Eye (tissue), 1 donor: ENCODE data around the gene STX12.
"Not testable (repeated sequence)": the region's sequence is repeated elsewhere in the genome, so short reads cannot be mapped to it uniquely, and the experiment has no call there.

ENCODE experiments used
- DNase-seq: peaks from one replicate; pipeline ENCODE4 v3.0.0-alpha.2; 2015

The STX12 gene

GRCh38 chr1:27772932-27773825 is at the start of gene STX12:
Gene STX12, plus strand, starts transcription at chr1:27773219. Its CDS starts 89 bp downstream, at chr1:27773308.
- DNase-seq = peak; percentile 99

DNA sequence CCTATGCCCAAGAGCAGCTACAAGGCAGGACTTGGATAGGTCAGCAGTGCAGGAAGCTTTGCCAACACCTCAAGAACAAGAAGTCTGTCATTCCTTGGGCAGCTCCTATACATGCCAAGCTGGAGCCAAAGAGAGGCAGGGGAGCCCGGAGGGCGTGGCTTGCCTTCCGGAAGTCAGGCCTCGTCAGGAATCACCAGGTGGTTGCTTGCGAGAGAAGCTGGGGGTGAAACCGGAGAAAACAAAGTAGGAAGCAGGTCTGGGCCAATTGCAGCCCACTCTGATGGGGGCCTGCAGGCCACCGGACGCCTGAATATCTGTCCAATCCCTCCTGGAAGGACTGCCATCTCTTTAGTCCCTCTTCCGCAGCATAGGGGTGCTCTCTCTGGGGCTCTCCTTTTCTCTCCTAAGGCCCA is 48.1 kb upstream of the STX12 start:
- no peak for DNase-seq

GRCh38 chr1:27725374-27726172 is 47.4 kb upstream of the STX12 start, which contains the start of gene FAM76A:
Gene FAM76A, plus strand, starts transcription at chr1:27725961. Its CDS starts 120 bp downstream, at chr1:27726081.
- DNase-seq = peak; percentile 100

DNA sequence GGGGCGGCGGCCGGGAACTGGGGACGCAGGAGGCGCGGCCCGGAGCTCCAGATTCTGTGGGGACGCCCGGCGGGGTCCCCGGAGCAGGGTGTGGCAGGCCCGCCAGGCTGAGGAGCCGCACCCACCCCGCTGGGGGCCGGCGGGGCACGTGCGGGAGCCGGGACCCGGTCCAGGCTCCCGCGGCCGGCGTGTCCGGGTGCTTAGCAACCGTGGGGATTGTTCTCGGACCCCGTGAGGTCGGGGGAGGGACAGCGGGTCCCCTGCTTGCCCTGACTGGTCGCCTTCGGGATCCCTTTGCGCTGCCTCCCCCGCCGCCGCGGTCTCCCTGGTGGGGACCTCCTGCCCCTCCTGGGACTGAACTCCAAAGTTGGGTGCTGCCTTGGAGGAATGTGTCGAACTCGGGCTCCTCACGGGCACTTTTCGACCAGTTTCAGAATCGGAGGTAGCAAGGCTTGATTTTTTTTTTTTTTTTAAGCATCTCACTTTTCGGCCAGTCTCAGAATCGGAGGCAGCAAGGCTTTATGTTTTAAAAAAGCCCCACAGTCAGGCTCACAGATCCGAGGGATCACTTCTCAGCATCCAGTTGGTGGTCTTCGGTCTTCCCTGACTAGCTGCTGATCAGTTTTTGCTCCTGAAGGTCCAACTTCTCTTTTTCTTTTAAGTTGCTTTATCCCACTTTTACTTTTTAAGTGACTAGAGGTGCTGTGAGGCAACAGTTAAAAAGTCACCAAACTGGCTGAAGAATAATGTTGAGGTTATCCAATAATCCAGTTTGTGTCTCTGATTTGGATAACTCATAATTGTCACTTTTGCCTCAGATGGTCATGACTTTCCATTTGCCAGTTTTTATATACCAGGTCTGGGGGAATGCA is 46.6 kb upstream of the STX12 start:
- DNase-seq = no peak

DNA sequence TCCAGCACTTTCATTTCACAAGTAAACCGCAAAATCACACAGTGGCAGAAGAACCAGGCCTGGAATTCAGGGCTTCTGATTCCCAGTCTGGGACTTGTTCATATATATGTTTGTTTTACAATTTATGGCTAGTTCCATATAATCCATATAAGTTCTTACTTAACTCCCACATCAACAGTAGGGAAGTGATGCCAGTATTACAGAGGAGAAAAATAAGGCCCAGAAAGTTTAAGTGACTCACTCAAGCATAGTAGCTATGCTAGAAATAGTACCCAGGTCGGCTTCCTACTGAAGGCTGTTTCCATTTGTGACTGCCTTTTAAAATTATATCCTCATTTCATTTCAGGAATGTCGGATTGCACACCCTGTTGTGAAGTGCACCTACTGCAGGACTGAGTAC is 45.9 kb upstream of the STX12 start:
- DNase-seq = no peak

GRCh38 chr1:27736252-27736651 is 36.8 kb upstream of the STX12 start:
- no peak for DNase-seq

DNA sequence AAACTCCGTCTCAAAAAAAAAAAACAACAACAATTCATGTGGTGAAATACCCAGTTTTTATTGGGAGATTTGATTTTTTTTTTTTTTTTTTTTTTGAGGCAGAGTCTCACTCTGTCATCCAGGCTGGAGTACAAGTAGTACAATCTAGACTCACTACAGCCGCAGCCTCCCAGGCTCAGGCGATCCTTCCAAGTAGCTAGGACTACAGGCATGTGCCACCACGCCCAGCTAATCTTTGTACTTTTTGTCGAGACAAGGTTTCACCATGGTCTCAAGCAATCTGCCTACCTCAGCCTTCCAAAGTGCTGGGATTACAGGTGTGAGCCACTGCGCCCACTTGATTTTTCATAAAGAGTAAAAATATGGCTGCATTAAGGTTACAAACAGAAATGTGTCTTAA is 31.9 kb upstream of the STX12 start:
- no peak for DNase-seq

DNA sequence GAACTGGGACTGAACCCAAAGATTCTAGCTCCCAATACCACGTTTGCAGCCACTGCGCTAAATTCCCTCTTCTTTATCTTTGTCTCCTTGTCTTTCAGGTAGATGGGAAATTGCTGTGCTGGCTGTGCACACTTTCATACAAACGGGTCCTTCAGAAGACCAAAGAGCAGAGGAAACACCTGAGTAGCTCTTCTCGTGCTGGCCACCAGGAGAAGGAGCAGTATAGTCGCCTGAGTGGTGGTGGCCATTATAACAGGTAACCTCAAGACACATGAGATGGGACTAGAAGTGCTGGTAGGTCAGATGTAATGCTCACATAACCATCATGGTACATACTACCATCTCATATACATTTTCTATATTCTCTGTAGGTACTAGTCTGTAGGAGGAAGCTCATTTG is 28.5 kb upstream of the STX12 start:
- no peak for DNase-seq

GRCh38 chr1:27745466-27745865 is 27.6 kb upstream of the STX12 start:
- no peak for DNase-seq

DNA sequence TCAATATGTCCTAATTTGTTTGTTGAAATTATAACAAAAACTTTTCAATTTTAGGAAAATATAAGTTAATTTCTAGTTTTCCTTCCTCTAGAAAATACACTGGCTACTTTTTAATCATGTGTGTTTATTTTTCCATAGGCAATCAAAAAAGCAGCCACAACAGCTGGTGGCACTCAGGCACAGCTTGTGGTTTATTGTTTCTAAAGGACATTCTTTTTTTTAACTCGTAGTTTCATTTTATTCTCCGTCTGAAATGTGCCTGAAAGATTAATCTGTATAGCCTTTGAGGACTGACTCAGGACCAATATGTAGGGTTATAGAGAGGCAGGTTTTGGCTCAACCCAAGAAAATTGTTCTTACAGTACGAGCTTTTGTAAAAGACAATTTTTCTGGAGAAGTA is 20.7 kb upstream of the STX12 start:
- no peak for DNase-seq

DNA sequence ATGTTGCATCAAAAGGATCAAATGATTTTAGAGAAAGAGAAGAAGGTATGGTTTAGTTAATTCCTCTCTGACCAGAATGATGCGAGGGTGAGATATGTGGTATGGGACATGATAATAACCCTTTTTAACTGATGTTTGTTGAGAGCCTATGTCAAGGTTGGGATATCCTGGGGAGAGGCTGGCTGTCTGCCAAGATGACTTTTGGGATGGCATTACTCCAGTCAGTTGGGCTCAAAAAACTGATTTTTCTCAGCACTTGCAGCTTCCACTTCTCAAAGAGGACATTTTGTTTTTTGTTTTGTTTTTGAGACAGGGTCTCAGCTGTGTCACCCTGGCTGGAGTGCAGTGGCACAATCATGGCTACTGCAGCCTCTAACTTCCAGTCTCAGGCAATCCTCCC is 17.7 kb upstream of the STX12 start:
- no peak for DNase-seq

GRCh38 chr1:27755865-27756264 is 17.2 kb upstream of the STX12 start:
- DNase-seq = no peak

GRCh38 chr1:27759236-27759635 is 13.8 kb upstream of the STX12 start:
- no peak for DNase-seq

DNA sequence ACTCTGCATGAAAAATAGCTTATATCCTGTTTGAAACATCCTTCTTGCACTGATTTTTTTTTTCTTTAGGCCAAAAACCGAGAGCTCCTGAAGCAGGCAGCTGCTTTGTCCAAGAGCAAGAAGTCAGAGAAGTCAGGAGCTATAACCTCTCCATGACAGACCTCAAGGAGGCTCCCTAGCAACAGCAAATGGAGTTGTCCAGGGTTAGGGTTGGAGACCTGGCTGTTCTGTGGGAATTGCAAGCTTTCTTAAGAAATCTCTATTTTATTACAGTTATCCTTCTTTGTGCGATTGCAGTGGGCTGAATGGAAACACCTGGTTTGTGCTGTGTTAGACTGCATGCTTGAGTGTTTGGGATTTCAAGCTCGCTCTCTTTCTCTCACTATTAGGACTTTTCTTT is 12.6 kb upstream of the STX12 start:
- no peak for DNase-seq

DNA sequence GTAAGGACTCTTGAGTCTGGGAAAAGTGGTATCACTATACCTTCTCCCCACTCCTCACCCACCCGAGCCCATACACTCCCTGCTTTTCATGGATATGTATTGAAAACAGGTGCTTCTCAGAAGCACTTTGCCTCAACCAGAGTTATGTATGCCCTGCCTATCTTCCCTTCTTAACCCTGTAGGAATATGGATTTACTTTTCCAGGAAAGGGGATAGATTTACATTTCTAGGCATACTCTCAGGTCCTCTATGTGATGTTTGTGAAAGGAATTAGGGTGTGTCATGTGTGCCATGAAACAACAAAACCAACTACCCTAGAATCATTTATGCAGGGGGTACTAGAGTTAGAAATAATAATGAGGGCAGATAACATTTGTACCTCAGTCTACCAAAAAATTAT is 11.0 kb upstream of the STX12 start:
- DNase-seq = no peak

DNA sequence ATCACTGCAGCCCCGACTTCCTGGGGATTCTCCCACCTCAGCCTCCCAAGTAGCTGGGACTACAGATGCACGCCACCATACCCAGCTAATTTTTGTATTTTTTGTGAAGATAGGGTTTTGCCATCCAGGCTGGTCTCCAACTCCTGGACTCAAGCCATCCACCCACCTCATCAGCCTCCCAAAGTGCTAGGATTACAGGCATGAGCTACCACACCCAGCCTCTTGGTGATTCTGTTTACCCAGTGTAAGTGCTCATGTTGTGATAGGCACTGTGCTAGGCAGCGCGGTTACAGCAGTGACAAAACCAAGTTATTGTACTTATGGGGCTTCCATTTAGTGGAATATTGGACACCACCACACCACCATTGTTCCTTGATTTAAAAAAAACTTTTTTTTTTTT is 9.7 kb upstream of the STX12 start:
- DNase-seq = no peak

- DNase-seq = no peak
These were observed 2.7 kb upstream of the STX12 start for GRCh38 chr1:27770293-27770830.

DNA sequence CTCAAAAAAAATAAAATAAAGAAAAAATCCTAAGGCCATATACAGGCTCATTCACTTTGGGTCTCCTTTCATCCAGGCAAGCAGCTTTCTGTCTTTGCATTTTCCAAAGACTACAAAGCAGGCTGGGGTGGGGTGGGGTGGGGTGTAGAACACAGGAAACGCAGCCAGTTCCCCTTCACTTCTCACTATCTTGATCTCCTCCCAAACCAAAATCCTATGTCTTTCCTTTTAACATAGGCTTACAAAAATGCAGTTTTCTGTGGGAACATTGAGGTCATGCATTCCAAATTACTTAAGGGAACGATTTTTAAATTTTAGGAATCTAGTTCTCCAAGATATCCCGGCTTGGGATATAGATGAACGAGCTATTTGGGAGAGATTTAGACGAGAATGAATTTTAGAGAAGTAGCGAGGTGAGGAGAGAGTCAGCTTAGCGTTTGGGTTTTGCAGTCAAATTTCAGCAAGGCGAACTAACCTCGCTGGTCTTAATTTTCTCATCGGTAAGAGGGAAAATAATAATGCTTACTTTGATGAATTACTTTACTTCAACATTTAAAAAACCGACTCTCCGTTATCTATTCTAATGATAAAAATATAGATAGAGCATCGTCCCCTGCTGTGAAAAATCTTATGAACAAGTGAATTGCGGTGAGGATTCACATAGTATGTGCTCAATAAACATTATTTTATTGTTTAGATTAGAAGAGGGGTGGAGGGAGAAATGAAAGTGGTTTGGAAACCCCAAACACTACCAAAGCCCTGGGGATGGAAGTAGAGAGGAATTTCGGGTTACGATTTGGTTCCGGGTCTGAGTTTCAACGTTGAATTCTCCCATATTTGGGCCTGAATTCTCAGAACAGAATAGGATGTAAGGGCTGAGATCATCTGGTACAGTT is 735 bp upstream of the STX12 start:
- DNase-seq = peak; percentile 50

DNA sequence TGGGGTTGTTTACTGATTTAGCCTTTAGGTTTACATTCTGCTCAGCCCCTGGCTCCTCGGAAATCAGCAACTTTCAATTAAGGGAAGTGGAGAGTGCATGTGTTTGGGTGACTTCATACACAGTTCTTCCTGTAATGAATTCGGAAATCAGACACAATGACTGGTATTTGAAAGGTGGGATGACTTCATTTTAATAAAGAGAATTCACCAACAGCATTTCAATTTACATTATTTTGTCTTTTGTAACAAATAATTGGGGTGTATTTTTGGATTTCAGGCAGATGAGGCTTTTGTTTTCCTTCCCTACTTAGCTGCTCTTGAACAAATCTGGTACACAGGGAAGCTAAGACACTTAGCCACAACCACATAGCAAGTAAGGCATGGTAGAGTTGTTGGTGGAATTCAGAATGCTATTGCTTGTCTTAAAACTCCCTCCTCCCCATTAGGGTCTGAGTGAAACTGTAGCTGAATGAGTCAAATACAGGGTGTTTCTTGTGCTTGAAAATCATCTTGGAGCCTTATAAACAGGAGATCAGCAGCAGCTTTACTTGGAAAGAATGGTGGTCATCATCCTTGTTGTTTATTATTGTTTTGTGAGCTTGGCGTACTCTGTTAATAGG is 917 bp downstream of the STX12 start:
- DNase-seq = peak; percentile 16

GRCh38 chr1:27774654-27775053 is 1.6 kb downstream of the STX12 start:
- no peak for DNase-seq

- not testable (repeated sequence) for DNase-seq
These were observed 2.3 kb downstream of the STX12 start for GRCh38 chr1:27775336-27775735.
